Measurements from ENCODE around the gene HERC5. TPM values are rescaled to one million over a fixed set of nuclear protein-coding genes. Genes with fewer than 3 reads are reported as not detected.

HERC5 gene
- total RNA-seq, 3 donors from 2014 or later (not counting 1 experiment from before 2014, with no cell fraction given): 11.0 to 19.4 (median 17.9) TPM

- peaks cover 15% of the 10 kb centered on the region for H3K36me3 ChIP-seq (ENCODE audit: control insufficient read depth, insufficient read depth, low read length)
- H3K4me1 Mint-ChIP-seq: peaks cover 9 to 11% of the 10 kb centered on the region in 2 donors
- H3K9me3 ChIP-seq (ENCODE audit: control insufficient read depth, insufficient read depth, low read length): no peaks in the 10 kb centered on the region
- peak in 1 of 2 donors; percentile 4 for DNase-seq
- no peaks in the 10 kb centered on the region for H3K9me3 Mint-ChIP-seq
- no peak overlapping the region for H3K27ac ChIP-seq (ENCODE audit: low read length)
- no peak for TF ChIP-seq CTCF (IDR thresholded peaks at IDR 0.05)
- peaks cover 7% of the 10 kb centered on the region for H3K4me1 ChIP-seq (ENCODE audit: control insufficient read depth, insufficient read depth, low read length)
- no peak overlapping the region for H3K4me3 ChIP-seq (ENCODE audit: low read length)
- 33% methylated on average over 4 of the region's 4 CpGs for WGBS (ENCODE audit: insufficient coverage)
- peaks cover 2% of the 10 kb centered on the region for H3K36me3 Mint-ChIP-seq
- no peaks in the 10 kb centered on the region for H3K27me3 Mint-ChIP-seq (ENCODE audit: low read depth in 2 of 2)
- no peak overlapping the region for H3K4me3 Mint-ChIP-seq
- H3K27ac Mint-ChIP-seq: peak overlapping the region; percentile 52 to 70
- ATAC-seq: no peak
- no peaks in the 10 kb centered on the region for H3K27me3 ChIP-seq (ENCODE audit: control insufficient read depth, insufficient read depth, low read length)
- intact Hi-C loops (cut with micrococcal nuclease): no loop called here
These were observed 32.3 kb downstream of the HERC5 start for GRCh38 chr4:88489100-88489761.

- no peaks in the 10 kb centered on the region for H3K4me1 Mint-ChIP-seq
- no peak overlapping the region for H3K27ac Mint-ChIP-seq
- intact Hi-C loops (cut with micrococcal nuclease): no loop called here
- Histone ChIP-seq H3K36me3 (ENCODE audit: control insufficient read depth, insufficient read depth, low read length) (peaks cover 14% of the 10 kb centered on the region), H3K9me3 (ENCODE audit: control insufficient read depth, insufficient read depth, low read length) (no peaks in the 10 kb centered on the region), H3K4me1 (ENCODE audit: control insufficient read depth, insufficient read depth, low read length) (no peaks in the 10 kb centered on the region), H3K4me3 (ENCODE audit: low read length) (no peak overlapping the region), H3K27me3 (ENCODE audit: control insufficient read depth, insufficient read depth, low read length) (no peaks in the 10 kb centered on the region), H3K27ac (ENCODE audit: low read length) (no peak overlapping the region)
- no peak overlapping the region for H3K4me3 Mint-ChIP-seq
- no peaks in the 10 kb centered on the region for H3K9me3 Mint-ChIP-seq
- peaks cover 16% of the 10 kb centered on the region for H3K36me3 Mint-ChIP-seq
- TF ChIP-seq CTCF (IDR thresholded peaks at IDR 0.05): no peak
- 89% methylated on average over 2 of the region's 2 CpGs for WGBS (ENCODE audit: insufficient coverage)
- ATAC-seq (no peak), DNase-seq (no peak)
- no peaks in the 10 kb centered on the region for H3K27me3 Mint-ChIP-seq (ENCODE audit: low read depth in 2 of 2)
These were observed 41.0 kb downstream of the HERC5 start for GRCh38 chr4:88497859-88498409.

- WGBS (ENCODE audit: insufficient coverage): no CpG with 5 or more reads among the region's 2 CpGs
- DNase-seq (no peak), ATAC-seq (no peak)
- H3K9me3 Mint-ChIP-seq: no peaks in the 10 kb centered on the region
- H3K36me3 Mint-ChIP-seq: peaks cover 7% of the 10 kb centered on the region
- Histone ChIP-seq H3K36me3 (ENCODE audit: control insufficient read depth, insufficient read depth, low read length) (peaks cover 10% of the 10 kb centered on the region), H3K4me3 (ENCODE audit: low read length) (no peak overlapping the region), H3K27me3 (ENCODE audit: control insufficient read depth, insufficient read depth, low read length) (no peaks in the 10 kb centered on the region), H3K9me3 (ENCODE audit: control insufficient read depth, insufficient read depth, low read length) (no peaks in the 10 kb centered on the region), H3K27ac (ENCODE audit: low read length) (no peak overlapping the region), H3K4me1 (ENCODE audit: control insufficient read depth, insufficient read depth, low read length) (no peaks in the 10 kb centered on the region)
- no peak for TF ChIP-seq CTCF (IDR thresholded peaks at IDR 0.05)
- H3K4me3 Mint-ChIP-seq: no peak overlapping the region
- no peaks in the 10 kb centered on the region for H3K4me1 Mint-ChIP-seq
- H3K27ac Mint-ChIP-seq: no peak overlapping the region
- no peaks in the 10 kb centered on the region for H3K27me3 Mint-ChIP-seq (ENCODE audit: low read depth in 2 of 2)
- intact Hi-C loops (cut with micrococcal nuclease): no loop called here
These were observed 46.4 kb downstream of the HERC5 start for GRCh38 chr4:88503344-88503743.
